Stimulated activated memory B cell treated with anti-CD40 and anti-IgM and Interleukin-4, amounts not matched to agents 10 μg/mL and 1 μg/mL and 100 μg/mL, for 72 hours (primary cell): ENCODE measurements around the gene ADGRV1.
A peak's percentile ranks its signal among the peaks of the same experiment; 100 is the strongest.

Experiments used
- ATAC-seq: fragments of 150-1000 bp; cut with Tn5 transposase; 2 replicates; pipeline ENCODE4 v1.10.0; 2021
- H3K27ac Mint-ChIP-seq: one replicate; pipeline ENCODE4 v1.8.0; 2022; ENCODE audit warnings: mild to moderate bottlenecking, mixed read lengths
- H3K27me3 Mint-ChIP-seq: one replicate; pipeline ENCODE4 v1.8.0; 2022; ENCODE audit warnings: mixed read lengths
- H3K36me3 Mint-ChIP-seq: one replicate; pipeline ENCODE4 v1.8.0; 2022; ENCODE audit warnings: mixed read lengths
- H3K4me1 Mint-ChIP-seq: one replicate; pipeline ENCODE4 v1.8.0; 2022; ENCODE audit warnings: mixed read lengths
- H3K4me3 Mint-ChIP-seq: one replicate; pipeline ENCODE4 v1.8.0; 2022; ENCODE audit warnings: mild to moderate bottlenecking, moderate library complexity, mixed read lengths
- H3K9me3 Mint-ChIP-seq: one replicate; pipeline ENCODE4 v1.8.0; 2022; ENCODE audit warnings: mixed read lengths

ADGRV1 gene

GRCh38 chr5:90558344-90559192 is at the start of gene ADGRV1:
Gene ADGRV1 (plus strand): TSS chr5:90558797. CDS start chr5:90558896, 99 bp downstream.
- no peaks in the 10 kb centered on the region for H3K36me3 Mint-ChIP-seq
- no peaks in the 10 kb centered on the region for H3K9me3 Mint-ChIP-seq
- ATAC-seq = peak; percentile 47
- peaks cover 81% of the 10 kb centered on the region for H3K27me3 Mint-ChIP-seq
- H3K4me3 Mint-ChIP-seq = peak within 1 kb of the TSS; percentile 72
- peaks cover 14% of the 10 kb centered on the region for H3K4me1 Mint-ChIP-seq
- H3K27ac Mint-ChIP-seq = no peak within 1 kb of the TSS

GRCh38 chr5:90510438-90510837 is 48.2 kb upstream of the ADGRV1 start:
- Mint-ChIP-seq H3K27me3 (no peaks in the 10 kb centered on the region), H3K9me3 (no peaks in the 10 kb centered on the region), H3K4me3 (no peak overlapping the region), H3K4me1 (peaks cover 6% of the 10 kb centered on the region), H3K36me3 (peaks cover 30% of the 10 kb centered on the region), H3K27ac (no peak overlapping the region)
- no peak for ATAC-seq

GRCh38 chr5:90514520-90514919 is 44.1 kb upstream of the ADGRV1 start:
- ATAC-seq = no peak
- peaks cover 10% of the 10 kb centered on the region for H3K4me1 Mint-ChIP-seq
- no peak overlapping the region for H3K4me3 Mint-ChIP-seq
- H3K27ac Mint-ChIP-seq = no peak overlapping the region
- H3K27me3 Mint-ChIP-seq = no peaks in the 10 kb centered on the region
- no peaks in the 10 kb centered on the region for H3K9me3 Mint-ChIP-seq
- peaks cover 25% of the 10 kb centered on the region for H3K36me3 Mint-ChIP-seq

GRCh38 chr5:90518661-90519060 is 39.9 kb upstream of the ADGRV1 start:
- peaks cover 28% of the 10 kb centered on the region for H3K4me1 Mint-ChIP-seq
- H3K4me3 Mint-ChIP-seq = no peak overlapping the region
- no peaks in the 10 kb centered on the region for H3K27me3 Mint-ChIP-seq
- no peak overlapping the region for H3K27ac Mint-ChIP-seq
- peaks cover 51% of the 10 kb centered on the region for H3K36me3 Mint-ChIP-seq
- ATAC-seq = no peak
- no peaks in the 10 kb centered on the region for H3K9me3 Mint-ChIP-seq

GRCh38 chr5:90519081-90519480 is 39.5 kb upstream of the ADGRV1 start:
- Mint-ChIP-seq H3K4me3 (no peak overlapping the region), H3K27me3 (no peaks in the 10 kb centered on the region), H3K27ac (no peak overlapping the region), H3K36me3 (peaks cover 51% of the 10 kb centered on the region), H3K4me1 (peaks cover 28% of the 10 kb centered on the region), H3K9me3 (no peaks in the 10 kb centered on the region)
- no peak for ATAC-seq

- H3K27me3 Mint-ChIP-seq = peaks cover 8% of the 10 kb centered on the region
- H3K27ac Mint-ChIP-seq = peak overlapping the region; percentile 88
- H3K9me3 Mint-ChIP-seq = no peaks in the 10 kb centered on the region
- H3K4me1 Mint-ChIP-seq = peaks cover 28% of the 10 kb centered on the region
- ATAC-seq = no peak
- H3K36me3 Mint-ChIP-seq = peaks cover 15% of the 10 kb centered on the region
- peak overlapping the region; percentile 92 for H3K4me3 Mint-ChIP-seq
Measured at GRCh38 chr5:90528601-90529193, 29.9 kb upstream of the ADGRV1 start.

- H3K27me3 Mint-ChIP-seq = peaks cover 14% of the 10 kb centered on the region
- peak within 1 kb of the TSS; percentile 88 for H3K27ac Mint-ChIP-seq
- H3K9me3 Mint-ChIP-seq = no peaks in the 10 kb centered on the region
- peaks cover 15% of the 10 kb centered on the region for H3K36me3 Mint-ChIP-seq
- ATAC-seq = peak; percentile 97
- H3K4me3 Mint-ChIP-seq = peak within 1 kb of the TSS; percentile 92
- peaks cover 28% of the 10 kb centered on the region for H3K4me1 Mint-ChIP-seq
Measured at GRCh38 chr5:90529194-90529938, 29.2 kb upstream of the ADGRV1 start, which contains the start of gene LYSMD3. Gene LYSMD3 (minus strand): TSS chr5:90529584. CDS start chr5:90525289, 4,295 bp downstream.

- peak; percentile 72 for ATAC-seq
- Mint-ChIP-seq H3K4me3 (peak overlapping the region; percentile 92), H3K9me3 (no peaks in the 10 kb centered on the region), H3K27me3 (peaks cover 18% of the 10 kb centered on the region), H3K4me1 (peaks cover 28% of the 10 kb centered on the region), H3K27ac (peak overlapping the region; percentile 88), H3K36me3 (peaks cover 11% of the 10 kb centered on the region)
Measured at GRCh38 chr5:90529939-90530677, 28.5 kb upstream of the ADGRV1 start.

- Mint-ChIP-seq H3K36me3 (peaks cover 9% of the 10 kb centered on the region), H3K4me3 (no peak overlapping the region), H3K27me3 (peaks cover 26% of the 10 kb centered on the region), H3K27ac (peak overlapping the region; percentile 88), H3K4me1 (peaks cover 28% of the 10 kb centered on the region), H3K9me3 (no peaks in the 10 kb centered on the region)
- no peak for ATAC-seq
Measured at GRCh38 chr5:90530736-90531487, 27.7 kb upstream of the ADGRV1 start.

- H3K27me3 Mint-ChIP-seq = peaks cover 27% of the 10 kb centered on the region
- H3K4me1 Mint-ChIP-seq = peaks cover 2% of the 10 kb centered on the region
- H3K27ac Mint-ChIP-seq = no peak overlapping the region
- no peak overlapping the region for H3K4me3 Mint-ChIP-seq
- no peaks in the 10 kb centered on the region for H3K36me3 Mint-ChIP-seq
- ATAC-seq = no peak
- no peaks in the 10 kb centered on the region for H3K9me3 Mint-ChIP-seq
Measured at GRCh38 chr5:90533794-90534193, 24.8 kb upstream of the ADGRV1 start.

- H3K36me3 Mint-ChIP-seq = no peaks in the 10 kb centered on the region
- no peaks in the 10 kb centered on the region for H3K4me1 Mint-ChIP-seq
- no peak for ATAC-seq
- no peaks in the 10 kb centered on the region for H3K9me3 Mint-ChIP-seq
- peaks cover 27% of the 10 kb centered on the region for H3K27me3 Mint-ChIP-seq
- no peak overlapping the region for H3K4me3 Mint-ChIP-seq
- no peak overlapping the region for H3K27ac Mint-ChIP-seq
Measured at GRCh38 chr5:90534922-90535321, 23.7 kb upstream of the ADGRV1 start.

- ATAC-seq = no peak
- Mint-ChIP-seq H3K36me3 (no peaks in the 10 kb centered on the region), H3K27me3 (peaks cover 20% of the 10 kb centered on the region), H3K9me3 (no peaks in the 10 kb centered on the region), H3K4me3 (no peak overlapping the region), H3K27ac (no peak overlapping the region), H3K4me1 (no peaks in the 10 kb centered on the region)
Measured at GRCh38 chr5:90542827-90543519, 15.6 kb upstream of the ADGRV1 start.

- no peak overlapping the region for H3K4me3 Mint-ChIP-seq
- ATAC-seq = no peak
- H3K27ac Mint-ChIP-seq = no peak overlapping the region
- no peaks in the 10 kb centered on the region for H3K36me3 Mint-ChIP-seq
- peaks cover 27% of the 10 kb centered on the region for H3K27me3 Mint-ChIP-seq
- H3K4me1 Mint-ChIP-seq = peaks cover 5% of the 10 kb centered on the region
- H3K9me3 Mint-ChIP-seq = no peaks in the 10 kb centered on the region
Measured at GRCh38 chr5:90545511-90545910, 13.1 kb upstream of the ADGRV1 start.
